ENCODE measurements around the gene PTAR1.

PTAR1 gene

DNA sequence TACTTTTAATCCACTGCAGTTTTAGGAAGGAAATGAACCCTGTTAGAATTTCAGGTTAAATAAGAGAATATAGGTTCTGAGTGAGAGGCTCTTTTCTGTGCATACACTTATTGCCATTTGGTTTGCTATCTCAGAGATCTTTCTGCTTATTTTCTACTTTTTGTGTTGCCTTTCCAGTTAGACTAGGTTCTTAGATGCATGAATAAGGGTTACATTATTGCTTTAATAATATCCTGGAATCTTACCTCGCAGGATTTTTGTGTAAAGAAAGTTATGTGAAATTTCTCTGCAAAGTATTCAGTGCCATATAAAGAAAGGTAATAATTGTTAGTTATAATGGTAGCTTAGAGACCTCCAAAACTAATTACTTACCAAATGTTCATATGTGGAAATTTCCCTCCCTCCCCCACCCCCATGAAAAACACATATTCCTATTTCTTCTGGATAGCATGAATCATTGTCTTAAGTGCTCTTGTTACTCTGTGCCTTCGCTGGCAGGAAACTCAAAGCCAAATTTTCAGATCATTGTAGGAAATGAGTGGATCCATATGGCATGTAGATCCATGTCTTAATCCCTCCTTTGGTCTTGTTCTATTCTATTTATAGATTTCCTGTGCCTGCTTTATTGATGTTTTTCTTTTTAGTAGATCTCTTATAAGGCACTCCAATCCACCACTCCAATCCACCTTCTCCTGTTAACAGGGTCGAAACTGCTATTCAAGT, 84.9 kb downstream of the PTAR1 start:
- no peak for ATAC-seq (replicated peaks)
- Mint-ChIP-seq H3K9me3 (no peaks in the 10 kb centered on the region), H3K4me1 (peaks cover 5 to 16% of the 10 kb centered on the region in 2 donors)

DNA sequence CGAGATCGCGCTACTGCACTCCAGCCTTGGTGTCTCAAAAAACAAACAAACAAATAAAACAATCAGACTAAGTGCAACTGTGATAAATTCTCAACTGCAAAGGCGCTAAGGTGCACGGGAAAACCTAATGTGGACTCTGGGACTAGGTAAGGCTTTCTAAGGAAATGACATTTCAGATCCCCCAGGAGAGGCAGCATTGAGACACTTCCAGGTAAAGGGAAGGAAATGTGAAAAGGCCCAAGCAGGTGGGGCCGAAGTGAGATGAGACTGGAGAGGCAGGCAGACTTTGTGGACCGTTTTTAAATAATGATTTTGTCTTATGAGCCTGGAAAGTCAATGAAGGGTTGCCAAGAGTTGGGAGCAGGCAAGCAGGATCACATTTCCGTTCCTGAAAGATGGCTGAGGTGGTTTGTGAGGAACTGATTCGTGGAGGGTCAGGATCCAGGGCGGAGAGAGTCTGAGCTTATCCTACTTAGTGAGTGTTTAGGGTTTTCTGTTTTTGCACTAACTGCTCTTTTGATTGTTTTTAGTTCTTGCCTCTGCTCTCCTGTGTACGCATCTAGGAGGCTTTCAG, 85.6 kb downstream of the PTAR1 start:
- H3K4me3 Mint-ChIP-seq = no peak overlapping the region
- H3K36me3 Mint-ChIP-seq = peaks cover 0 to 2% of the 10 kb centered on the region in 2 donors
- H3K27ac Mint-ChIP-seq = no peak overlapping the region
- peaks cover 37 to 41% of the 10 kb centered on the region in 2 donors for H3K27me3 Mint-ChIP-seq
- no peaks in the 10 kb centered on the region for H3K9me3 Mint-ChIP-seq
- no peak for DNase-seq
- H3K4me1 Mint-ChIP-seq = peaks cover 5 to 16% of the 10 kb centered on the region in 2 donors
- no peak for ATAC-seq (replicated peaks)

More for the DNA sequence above, 84.9 kb downstream of the PTAR1 start:
- peaks cover 37 to 41% of the 10 kb centered on the region in 2 donors for H3K27me3 Mint-ChIP-seq
- no peak for DNase-seq
- H3K4me3 Mint-ChIP-seq = no peak overlapping the region
- peaks cover 0 to 2% of the 10 kb centered on the region in 2 donors for H3K36me3 Mint-ChIP-seq
- no peak overlapping the region for H3K27ac Mint-ChIP-seq

GRCh38 chr9:69673311-69673640, 86.5 kb downstream of the PTAR1 start:
- Mint-ChIP-seq H3K9me3 (no peaks in the 10 kb centered on the region), H3K27ac (no peak overlapping the region), H3K4me3 (peak overlapping the region; percentile 83 to 84), H3K36me3 (peaks cover 0 to 2% of the 10 kb centered on the region in 2 donors), H3K4me1 (peaks cover 5 to 16% of the 10 kb centered on the region in 2 donors), H3K27me3 (peaks cover 37 to 41% of the 10 kb centered on the region in 2 donors)
- DNase-seq (no peak), ATAC-seq (replicated peaks) (no peak)

GRCh38 chr9:69672596-69673310, 87.1 kb downstream of the PTAR1 start:
- H3K27ac Mint-ChIP-seq = peak overlapping the region; percentile 62
- DNase-seq = peak; percentile 58
- peak overlapping the region; percentile 83 to 84 for H3K4me3 Mint-ChIP-seq
- H3K27me3 Mint-ChIP-seq = peaks cover 37 to 41% of the 10 kb centered on the region in 2 donors
- H3K4me1 Mint-ChIP-seq = peaks cover 5 to 16% of the 10 kb centered on the region in 2 donors
- peak; percentile 92 to 94 for ATAC-seq (replicated peaks)
- no peaks in the 10 kb centered on the region for H3K9me3 Mint-ChIP-seq
- peaks cover 0 to 2% of the 10 kb centered on the region in 2 donors for H3K36me3 Mint-ChIP-seq

DNA sequence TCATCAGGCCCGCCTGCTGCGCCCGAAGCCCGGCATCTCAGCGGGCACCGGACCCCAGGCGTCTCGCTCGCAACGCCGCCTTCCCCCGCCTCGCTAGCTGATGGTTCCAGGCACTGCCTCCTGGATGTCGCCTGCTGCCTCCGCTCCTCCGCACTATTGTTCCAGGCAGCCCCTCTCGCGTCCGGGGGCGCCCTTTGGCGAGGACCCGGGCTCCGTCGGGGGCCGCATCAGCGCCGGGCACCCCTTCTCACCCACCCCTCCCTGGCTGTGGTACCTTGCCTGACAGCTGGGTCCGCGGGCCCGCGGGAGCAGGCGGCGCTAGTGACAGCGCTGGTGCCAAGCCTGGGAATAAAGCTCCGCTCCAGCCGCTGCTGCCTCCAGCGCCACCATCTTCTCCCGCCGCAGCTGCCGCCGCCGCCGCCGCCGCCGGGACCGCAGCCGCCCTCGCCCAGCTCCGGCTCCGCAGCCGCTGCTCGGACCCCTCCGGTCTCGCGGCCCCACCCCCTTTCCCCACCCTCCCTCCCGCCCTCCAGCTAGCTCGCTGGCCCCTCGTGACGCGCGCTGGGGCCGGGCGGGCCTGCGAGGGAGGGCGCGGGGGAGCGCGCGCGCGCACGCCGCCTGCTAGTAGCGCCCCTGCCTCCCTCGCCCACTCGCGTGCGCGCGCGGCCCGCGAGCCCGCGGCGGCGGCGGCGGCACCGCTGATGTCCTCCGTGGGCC, 87.8 kb downstream of the PTAR1 start, which contains the start of gene APBA1:
TSS of gene APBA1 (minus strand) at position 493 of the 717 bp plus-strand sequence.
- peak within 1 kb of the TSS; percentile 62 for H3K27ac Mint-ChIP-seq
- peaks cover 5 to 16% of the 10 kb centered on the region in 2 donors for H3K4me1 Mint-ChIP-seq
- peak; percentile 4 for DNase-seq
- ATAC-seq (replicated peaks) = peak; percentile 22 to 43
- H3K27me3 Mint-ChIP-seq = peaks cover 34 to 40% of the 10 kb centered on the region in 2 donors
- H3K9me3 Mint-ChIP-seq = no peaks in the 10 kb centered on the region
- peaks cover 0 to 2% of the 10 kb centered on the region in 2 donors for H3K36me3 Mint-ChIP-seq
- H3K4me3 Mint-ChIP-seq = peak within 1 kb of the TSS; percentile 83 to 84

- peaks cover 32 to 37% of the 10 kb centered on the region in 2 donors for H3K27me3 Mint-ChIP-seq
- H3K4me1 Mint-ChIP-seq = peaks cover 5 to 16% of the 10 kb centered on the region in 2 donors
- H3K4me3 Mint-ChIP-seq = peak overlapping the region; percentile 24 to 37
- no peaks in the 10 kb centered on the region for H3K9me3 Mint-ChIP-seq
- peak; percentile 35 to 36 for ATAC-seq (replicated peaks)
- DNase-seq = no peak
- H3K27ac Mint-ChIP-seq = no peak overlapping the region
- peaks cover 0 to 2% of the 10 kb centered on the region in 2 donors for H3K36me3 Mint-ChIP-seq
Measured at GRCh38 chr9:69671311-69671878, 88.4 kb downstream of the PTAR1 start.

GRCh38 chr9:69667306-69667705, 92.5 kb downstream of the PTAR1 start:
- peaks cover 16 to 25% of the 10 kb centered on the region in 2 donors for H3K27me3 Mint-ChIP-seq
- H3K4me3 Mint-ChIP-seq = no peak overlapping the region
- ATAC-seq (replicated peaks) = no peak
- peaks cover 0 to 8% of the 10 kb centered on the region in 2 donors for H3K4me1 Mint-ChIP-seq
- no peaks in the 10 kb centered on the region for H3K36me3 Mint-ChIP-seq
- H3K9me3 Mint-ChIP-seq = no peaks in the 10 kb centered on the region
- no peak overlapping the region for H3K27ac Mint-ChIP-seq
- DNase-seq = no peak

GRCh38 chr9:69660304-69660703, 99.5 kb downstream of the PTAR1 start:
- ATAC-seq (replicated peaks) (no peak), DNase-seq (no peak)
- Mint-ChIP-seq H3K4me1 (no peaks in the 10 kb centered on the region), H3K27ac (no peak overlapping the region), H3K9me3 (no peaks in the 10 kb centered on the region), H3K4me3 (no peak overlapping the region), H3K27me3 (peaks cover 16 to 30% of the 10 kb centered on the region in 2 donors), H3K36me3 (no peaks in the 10 kb centered on the region)

All from stimulated activated naive B cell treated with anti-CD40 and anti-IgM and Interleukin-4, amounts not matched to agents 10 μg/mL and 1 μg/mL and 100 μg/mL, for 72 hours (primary cell).